ENCODE results near the gene MPP7.

Gene MPP7

GRCh38 chr10:28253169-28253785 is 49.6 kb downstream of the MPP7 start:
- TF ChIP-seq USF1 (IDR thresholded peaks at IDR 0.05): no peak
- TF ChIP-seq TAF1 (IDR thresholded peaks at IDR 0.05; ENCODE audit: low read depth): no peak
- TF ChIP-seq TEAD4 (IDR thresholded peaks at IDR 0.05): no peak
- no peak for TF ChIP-seq TCF12 (IDR thresholded peaks at IDR 0.05; ENCODE audit: low read depth)
- TF ChIP-seq ZBTB7A (IDR thresholded peaks at IDR 0.05; ENCODE audit: low read depth): no peak

Measured in Ishikawa (cell line).